Measurements from ENCODE around the gene RGS9BP.
"Not testable (repeated sequence)": the region's sequence is repeated elsewhere in the genome, so short reads cannot be mapped to it uniquely, and the experiment has no call there.

The RGS9BP gene, protein sequence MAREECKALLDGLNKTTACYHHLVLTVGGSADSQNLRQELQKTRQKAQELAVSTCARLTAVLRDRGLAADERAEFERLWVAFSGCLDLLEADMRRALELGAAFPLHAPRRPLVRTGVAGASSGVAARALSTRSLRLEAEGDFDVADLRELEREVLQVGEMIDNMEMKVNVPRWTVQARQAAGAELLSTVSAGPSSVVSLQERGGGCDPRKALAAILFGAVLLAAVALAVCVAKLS

DNA sequence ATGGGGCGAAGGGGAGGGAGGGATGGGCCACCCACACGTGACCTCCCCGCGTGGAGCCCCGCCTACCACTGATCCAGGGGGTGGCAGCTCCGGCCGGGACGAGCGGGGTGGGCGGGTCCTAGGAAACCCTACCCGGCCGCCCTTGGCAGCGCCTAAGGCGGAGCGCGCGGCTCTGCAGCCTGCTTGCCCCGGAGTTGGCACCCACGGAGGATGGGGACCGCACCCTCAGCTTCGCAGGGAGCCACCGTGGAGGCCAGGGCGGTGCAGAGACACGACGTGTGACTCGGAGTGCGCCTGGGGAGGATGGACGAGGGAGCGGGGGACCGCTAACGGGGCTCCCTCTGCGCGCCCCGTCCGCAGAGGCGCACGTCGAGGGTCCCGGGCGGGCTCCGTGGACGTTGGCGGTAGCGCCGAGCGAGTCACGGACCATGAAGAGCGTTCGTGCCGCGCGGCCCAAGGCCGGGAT lies at the start of gene RGS9BP:
Gene RGS9BP (plus strand): TSS at position 129 of the 466 bp plus-strand sequence. CDS start 416 bp downstream, outside the sequence.
- DNase-seq = peak; percentile 13

DNA sequence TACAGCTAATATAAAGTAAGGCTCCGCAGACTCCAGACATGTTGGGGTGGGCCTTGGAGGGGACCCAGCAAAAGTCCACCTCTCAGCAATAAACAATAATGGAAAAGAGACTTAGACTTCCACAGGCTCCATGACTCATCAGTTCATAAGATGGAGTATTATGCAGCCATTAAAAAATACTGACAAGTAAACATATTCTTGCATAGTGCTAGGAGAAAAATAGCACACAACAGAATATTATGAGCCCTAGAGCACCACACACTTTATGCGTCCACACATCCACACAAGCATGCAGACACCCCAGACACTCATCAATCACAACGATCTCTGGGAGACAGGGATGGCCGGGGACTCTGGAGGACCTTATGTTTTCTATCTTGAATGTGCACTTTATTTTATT lies 48.7 kb upstream of the RGS9BP start:
- DNase-seq = no peak

DNA sequence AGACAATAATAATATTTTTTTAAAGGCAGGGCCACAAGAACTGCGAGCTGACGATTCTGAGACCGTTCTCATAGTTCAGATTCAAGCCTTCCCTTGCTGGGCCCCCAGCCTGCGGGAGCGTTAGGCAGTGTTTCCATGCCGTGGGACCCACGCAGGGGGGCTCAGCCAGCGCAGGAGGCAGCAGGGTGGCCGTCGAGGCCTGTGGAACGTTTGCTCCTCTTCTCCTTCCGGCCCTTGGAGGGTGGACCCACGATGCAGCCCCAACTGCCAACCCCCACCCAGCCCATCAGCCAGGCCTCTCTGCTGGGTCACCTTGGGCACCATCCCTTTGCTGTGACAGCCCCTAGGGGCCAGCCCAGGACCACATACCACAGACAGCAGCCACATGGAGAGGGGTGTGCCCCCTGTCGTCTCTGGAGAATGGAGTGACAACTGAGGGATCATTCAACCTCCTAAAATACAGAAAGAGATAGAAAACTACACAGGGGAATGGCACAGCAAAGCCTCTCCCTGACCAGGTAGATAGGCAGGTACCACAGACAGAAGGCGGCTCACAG lies 47.9 kb upstream of the RGS9BP start:
- no peak for DNase-seq

DNA sequence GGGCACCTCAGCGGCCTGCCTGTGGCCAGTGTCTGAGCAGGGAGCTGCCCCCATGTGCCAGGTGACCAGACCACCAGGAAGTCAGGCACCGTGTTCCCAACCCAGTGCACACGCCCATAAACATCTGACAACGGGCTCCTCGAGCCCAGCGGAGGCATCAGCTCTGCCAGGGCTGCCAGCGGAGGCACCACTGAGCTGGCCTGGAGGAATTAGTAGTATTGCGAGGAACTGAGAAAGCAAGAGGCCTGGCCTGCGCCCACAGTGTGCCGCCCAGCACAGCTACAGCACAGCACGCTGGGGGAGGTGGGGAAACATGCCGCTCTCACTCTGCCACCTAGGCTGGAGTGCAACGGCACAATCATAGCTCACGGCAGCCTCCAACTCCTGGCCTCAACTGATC lies 45.3 kb upstream of the RGS9BP start:
- no peak for DNase-seq

DNA sequence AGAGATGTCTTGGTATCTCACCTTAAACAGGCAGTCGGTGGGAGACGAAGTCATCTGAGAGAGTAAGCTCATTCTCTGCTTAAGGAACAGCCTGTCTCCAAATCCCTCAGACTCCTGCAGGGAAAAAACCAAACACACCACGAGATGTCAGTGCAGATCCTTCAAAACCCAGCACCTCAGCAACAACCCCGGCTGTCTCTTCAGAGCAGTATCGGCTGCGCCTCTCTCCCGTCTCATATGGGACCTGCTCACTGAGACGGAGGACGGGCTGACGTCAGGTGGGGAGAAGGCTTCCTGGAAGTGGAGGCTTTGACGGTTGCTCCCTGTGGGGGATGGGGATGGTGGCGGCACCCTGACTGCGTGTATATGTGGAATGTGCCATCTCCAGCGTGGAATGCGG lies 44.3 kb upstream of the RGS9BP start:
- DNase-seq = no peak

DNA sequence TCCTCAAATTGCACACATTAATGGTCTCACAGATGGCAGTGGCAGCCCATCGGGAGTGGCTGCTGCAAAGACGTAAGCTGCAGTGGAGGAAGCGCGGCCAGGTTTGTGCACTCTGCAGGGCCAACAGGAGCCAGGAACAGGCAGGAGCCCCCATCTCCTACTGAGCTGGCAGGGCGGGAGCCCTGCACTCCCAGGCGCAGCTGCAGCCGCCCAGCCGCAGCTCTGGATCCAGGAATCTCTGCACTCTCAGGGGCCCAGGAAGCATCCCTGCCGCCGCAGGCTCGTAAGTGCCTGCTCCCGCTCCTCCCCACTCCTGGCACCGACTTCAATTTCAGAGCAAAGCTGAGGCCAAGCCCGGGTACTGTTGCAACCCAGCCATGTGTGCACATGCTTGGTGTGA lies 38.2 kb upstream of the RGS9BP start:
- DNase-seq = no peak

DNA sequence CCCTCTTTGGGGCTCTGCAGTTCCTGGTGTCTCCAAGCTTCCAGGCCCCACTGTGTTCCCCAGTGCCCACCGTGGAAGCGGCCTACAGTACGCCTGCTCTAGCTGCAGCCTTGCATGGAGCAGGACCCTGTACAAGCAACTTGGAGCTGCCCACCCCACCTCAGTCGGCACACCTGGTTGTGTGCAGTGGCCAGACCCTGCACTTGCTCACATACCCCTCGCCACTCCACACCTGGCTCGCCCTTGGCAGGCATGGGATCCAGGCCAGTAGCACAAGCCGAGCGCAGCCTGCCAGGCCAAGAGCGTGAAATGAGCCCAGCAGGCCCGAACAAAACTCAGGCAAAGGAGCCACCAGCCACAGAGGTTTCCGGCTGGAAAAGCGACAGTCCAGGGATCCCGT lies 37.0 kb upstream of the RGS9BP start:
- DNase-seq = no peak

DNA sequence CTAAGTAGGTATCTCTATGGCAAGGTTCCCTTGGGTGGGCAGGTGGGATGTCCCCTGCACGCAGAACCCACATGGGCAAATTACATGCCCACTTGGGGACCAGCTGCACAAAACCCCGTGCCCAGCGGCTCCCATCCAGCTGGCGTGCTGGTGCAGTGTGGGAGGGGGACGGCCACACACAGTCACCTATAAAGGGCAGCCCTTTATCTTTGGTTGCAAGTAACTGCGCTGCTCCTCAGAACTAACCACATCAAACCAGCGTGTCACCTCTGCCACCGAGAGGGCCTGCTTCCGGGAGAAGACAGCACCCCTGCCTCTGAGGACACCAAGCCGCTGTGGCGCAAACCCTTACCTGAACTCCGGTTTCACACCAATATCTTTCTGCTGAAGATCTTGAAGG lies 32.9 kb upstream of the RGS9BP start:
- no peak for DNase-seq

DNA sequence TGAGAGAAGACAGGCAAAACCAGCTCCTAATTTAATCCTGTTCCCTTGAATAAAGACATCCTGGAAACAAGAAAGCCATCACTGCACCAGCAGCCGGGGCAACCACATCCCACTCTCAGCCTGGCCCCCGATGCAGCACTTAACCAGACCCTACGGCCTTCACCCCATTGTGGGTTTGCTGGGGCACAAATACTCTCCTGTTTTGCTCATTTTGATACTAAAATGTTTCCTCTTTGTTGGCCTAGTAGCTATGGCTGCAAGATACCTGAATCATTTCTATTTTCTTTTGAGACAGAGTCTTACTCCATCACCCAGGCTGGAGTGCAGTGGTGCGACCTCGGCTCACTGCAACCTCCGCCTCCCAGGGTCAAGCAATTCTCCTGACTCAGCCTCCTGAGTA lies 29.1 kb upstream of the RGS9BP start:
- DNase-seq = no peak

DNA sequence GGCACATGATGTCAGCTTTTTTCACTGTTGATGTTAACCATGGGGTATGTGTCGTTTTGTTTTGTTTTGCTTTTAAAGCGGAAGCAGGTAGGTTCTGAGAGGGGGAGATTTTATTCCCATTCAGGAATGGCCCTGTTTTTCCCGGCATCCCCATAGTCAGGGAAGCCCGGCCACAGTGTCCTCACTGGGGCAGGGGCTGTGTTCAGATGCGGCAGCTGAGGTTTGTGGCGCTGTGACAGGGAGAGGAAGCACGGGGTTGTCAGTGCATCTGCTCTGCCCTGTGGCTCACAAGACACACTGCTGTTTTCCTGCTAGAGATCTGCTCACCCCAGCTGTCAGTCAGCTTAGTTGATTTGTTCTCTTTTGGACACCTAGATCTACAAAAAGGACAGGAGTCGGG lies 28.3 kb upstream of the RGS9BP start:
- DNase-seq = no peak

DNA sequence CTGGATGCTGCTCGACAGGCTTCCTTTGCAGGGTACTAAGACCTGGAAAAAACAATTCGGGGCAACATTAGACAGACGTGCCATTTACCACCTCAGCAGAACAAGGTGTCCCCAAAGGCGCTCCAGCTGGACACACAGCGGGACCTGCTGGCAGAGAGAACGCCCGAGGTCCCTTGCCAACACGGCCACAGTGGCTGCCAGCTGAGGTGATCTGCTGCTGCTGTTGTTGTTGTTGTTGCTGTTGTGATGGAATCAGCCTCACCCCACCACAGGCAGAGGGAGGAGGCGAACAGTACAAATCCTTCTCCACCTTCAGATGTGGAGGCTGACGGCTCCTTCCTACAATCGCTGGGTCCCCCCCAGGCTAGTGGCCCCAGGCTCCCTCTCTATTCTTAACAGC lies 25.9 kb upstream of the RGS9BP start:
- no peak for DNase-seq

DNA sequence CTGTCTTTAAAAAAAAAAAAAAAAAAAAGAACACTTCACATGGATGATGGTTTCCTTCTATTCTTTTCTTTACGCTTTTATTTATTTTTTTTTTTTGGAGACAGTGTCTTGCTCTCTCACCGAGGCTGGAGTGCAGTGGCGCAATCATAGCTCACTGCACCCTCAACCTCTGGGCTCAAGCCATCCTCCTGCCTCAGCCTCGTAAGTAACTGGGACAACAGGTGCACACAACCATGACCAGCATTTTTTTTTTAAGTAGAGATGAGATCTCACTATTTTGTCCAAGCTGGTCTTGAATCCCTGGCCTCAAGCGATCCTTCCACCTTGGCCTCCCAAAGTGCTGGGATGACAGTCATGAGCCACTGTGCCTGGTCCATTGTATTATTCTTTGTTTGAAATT lies 25.0 kb upstream of the RGS9BP start:
- DNase-seq = no peak

DNA sequence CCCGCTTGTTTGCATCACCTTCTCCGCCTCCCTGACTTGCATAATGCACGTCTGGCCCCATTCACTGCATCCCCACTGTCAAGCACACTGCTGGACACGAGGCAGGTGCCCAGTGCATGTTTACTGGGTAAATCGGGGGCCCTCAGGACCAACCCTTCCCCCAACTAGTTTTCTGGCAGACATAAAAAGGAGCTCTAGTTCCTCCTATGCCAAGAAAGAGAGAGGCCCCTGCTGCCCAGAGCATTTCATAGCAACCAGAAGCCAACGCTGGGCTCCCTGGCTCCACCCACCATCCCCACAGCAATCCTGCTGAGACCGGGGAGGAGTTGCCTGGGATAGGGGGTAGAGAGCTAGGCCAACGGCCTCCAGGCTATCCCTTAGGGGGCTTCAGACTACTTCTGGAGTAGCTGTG lies 23.9 kb upstream of the RGS9BP start:
- DNase-seq = no peak

DNA sequence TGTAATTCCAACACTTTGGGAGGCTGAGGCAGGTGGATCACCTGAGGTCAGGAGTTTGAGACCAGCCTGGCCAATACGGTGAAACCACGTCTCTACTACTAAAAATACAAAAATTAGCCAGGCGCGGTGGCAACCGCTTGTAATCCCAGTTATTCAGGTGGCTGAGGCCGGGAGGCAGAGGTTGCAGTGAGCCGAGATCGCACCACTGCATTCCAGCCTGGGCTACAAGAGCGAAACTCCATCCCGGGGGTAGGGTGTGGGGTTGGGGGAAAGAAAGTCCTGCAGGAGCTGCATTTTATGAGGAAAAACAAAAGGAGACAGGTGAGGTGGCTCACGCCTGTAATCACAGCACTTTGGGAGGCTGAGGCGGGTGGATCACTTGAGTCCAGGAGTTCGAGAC lies 23.3 kb upstream of the RGS9BP start:
- not testable (repeated sequence) for DNase-seq

DNA sequence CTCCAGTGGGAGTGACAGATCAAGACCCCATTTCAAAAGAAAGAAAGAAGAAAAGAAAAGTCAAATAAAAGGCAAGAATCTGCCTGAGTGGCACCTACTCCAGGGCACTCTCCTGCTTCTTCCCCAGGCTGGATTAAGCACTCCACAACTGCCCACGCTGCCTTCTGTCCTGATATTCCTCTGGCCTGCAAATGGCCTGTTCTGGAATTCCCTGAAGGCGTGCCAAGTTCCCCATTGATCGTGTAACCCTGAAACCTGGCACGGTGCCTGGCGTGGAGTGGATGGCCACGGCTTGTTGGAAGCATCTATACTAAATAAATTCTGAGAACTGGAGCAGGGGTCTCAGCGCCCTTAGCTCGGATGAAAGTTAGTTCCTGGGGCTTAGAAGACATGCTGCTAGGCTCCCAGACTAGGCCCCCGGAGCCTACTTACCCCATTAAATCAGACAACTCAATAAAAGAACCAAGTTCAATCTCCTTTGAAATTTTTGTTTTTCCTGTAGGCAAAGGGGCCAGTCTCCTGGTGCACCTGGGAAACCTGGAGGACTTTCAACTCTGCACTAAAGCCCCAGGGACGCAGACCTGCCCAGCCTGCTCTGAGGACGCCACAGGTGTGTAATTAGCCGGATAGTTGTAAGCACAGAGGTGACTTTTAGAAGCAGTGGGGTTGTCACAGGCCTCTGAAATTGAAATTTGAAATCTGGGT lies 22.6 kb upstream of the RGS9BP start:
- no peak for DNase-seq

DNA sequence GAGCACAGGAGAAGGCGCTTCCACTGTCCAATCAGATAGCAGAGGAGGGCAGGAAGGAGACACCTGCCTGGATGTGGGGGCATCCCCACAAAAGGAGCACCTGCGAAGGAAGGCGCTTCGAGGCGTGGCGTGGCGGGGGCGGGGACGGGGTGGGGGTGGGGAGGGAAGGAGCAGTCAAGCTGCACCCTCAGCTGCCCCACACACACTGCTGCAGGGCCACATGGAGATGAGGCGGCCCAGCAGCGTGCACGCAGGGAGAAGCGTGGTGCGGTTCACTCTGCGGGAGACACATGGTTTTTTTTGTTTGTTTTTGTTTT lies 22.1 kb upstream of the RGS9BP start:
- no peak for DNase-seq

DNA sequence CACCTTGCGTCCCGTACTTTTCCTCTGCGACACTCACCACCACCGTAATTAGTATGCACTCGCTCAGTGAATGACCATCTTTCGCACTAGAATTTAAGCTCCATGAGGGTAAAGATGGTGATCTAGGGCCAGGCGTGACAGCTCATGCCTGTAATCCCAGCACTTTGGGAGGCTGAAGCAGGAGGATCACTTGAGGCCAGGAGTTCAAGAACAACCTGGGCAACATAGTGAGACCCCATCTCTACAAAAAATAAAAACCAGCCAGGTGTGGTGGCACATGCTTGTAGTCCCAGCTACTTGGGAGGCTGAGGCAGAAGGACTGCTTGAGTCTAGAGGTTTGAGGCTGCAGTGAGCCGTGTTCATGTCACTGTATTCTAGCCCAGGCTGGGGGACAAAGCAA lies 19.3 kb upstream of the RGS9BP start:
- not testable (repeated sequence) for DNase-seq

DNA sequence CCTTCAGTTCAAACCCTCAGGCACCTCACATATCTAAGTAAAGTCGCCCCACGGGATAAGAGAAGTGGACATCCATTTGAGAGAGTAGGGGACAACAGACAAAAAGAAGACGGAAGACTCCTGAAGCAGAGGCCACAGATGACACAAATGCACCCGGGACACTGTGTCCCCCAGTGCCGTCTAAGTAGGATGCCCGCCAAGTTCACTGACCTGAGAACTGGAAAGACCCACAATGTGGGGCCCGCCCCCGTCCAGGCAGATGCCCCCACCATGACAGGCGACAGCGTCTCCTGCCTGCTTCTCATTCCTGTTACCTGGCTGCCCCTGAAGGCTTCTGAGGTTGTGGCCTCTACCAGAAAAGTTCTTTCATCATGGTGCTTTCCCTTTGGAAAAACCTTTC lies 17.6 kb upstream of the RGS9BP start:
- no peak for DNase-seq

DNA sequence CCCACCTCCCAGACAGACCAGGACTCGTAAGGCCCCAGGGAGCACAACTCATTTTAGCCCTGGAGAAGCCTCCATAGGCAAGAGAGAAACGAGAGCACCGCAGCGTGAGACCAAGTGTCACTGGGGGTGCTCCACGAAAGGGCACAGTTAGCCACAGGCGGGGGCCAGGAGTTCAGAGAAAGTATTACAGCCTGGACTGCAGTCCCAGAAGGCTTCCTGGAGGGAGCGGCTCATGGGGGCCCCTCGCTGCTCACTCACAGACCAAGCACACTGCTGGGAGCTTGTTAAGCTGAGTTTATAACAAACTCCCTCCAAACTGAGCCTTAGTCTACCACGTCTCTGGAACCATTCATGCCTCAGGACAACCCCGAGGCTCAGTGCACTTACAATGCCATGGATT lies 17.1 kb upstream of the RGS9BP start:
- no peak for DNase-seq

DNA sequence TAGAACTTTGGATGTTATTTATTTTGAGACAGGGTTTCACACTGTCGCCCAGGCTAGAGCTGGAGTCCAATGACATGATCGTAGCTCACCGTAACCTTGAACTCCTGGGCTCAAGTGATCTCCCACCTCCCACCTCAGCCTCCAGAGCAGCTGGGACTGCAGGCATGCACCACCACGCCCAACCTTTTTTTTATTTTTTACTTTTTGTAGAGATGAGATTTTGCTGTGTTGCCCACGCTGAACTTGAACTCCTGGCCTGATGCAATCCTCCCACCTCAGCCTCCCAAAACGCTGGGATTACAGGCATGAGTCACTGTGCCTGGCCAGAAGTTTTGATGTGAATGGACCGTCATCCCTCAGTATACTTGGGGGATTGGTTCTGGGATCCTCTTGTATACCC lies 14.3 kb upstream of the RGS9BP start:
- no peak for DNase-seq

DNA sequence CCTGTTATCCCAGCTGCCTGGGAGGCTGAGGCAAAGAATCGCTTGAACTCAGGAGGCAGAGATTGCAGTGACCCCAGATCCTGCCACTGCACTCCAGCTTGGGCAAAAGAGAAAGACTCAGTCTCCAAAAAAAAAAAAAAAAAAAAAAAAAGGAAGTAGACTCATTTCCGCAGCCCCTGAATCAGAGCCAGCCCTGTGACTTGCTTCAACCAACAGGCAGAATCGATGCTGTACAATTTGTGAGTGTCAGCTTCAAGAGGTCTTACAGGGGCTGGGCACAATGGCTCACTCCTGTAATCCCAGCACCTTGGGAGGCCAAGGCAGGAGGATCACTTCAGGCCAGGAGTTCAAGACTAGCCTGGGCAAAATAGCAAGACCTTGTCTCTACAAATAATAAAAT lies 13.5 kb upstream of the RGS9BP start:
- DNase-seq = no peak

DNA sequence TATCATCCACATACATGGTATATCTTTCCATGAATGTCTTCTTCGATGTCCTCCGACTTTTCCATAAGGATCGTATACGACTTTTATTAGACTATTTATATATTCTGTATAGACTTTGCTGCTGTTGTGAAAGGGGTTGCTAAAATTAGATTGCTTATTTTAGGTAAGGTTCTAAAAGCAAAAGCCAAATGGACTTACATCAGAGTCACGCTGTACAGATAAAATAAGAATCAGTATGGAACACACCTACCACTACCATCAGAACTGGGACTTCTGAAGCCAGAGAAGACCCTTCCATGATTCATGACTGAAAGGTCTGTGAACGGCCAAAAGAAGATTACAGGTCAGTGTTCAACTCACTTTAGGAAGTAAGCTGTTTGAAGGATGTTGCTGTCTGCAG lies 9.6 kb upstream of the RGS9BP start:
- no peak for DNase-seq

DNA sequence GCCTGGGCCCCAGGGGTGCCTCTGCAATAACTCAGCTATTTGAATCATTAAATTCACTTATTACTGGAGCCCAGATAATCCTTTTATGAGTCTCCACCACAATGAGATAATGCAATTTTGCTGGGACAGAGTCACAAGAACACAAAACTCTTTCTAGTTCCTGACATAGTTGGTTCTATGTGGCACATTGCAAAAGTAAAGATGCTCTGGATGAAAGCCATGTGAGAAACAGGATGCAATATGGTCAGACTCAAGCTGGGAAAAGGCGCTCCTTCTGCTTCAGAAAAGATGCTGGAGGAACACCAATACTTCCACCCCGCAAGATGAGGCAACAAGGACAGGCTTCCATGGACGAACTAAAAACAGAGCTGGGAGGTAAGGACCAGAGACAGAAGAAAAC lies 6.3 kb upstream of the RGS9BP start:
- no peak for DNase-seq

DNA sequence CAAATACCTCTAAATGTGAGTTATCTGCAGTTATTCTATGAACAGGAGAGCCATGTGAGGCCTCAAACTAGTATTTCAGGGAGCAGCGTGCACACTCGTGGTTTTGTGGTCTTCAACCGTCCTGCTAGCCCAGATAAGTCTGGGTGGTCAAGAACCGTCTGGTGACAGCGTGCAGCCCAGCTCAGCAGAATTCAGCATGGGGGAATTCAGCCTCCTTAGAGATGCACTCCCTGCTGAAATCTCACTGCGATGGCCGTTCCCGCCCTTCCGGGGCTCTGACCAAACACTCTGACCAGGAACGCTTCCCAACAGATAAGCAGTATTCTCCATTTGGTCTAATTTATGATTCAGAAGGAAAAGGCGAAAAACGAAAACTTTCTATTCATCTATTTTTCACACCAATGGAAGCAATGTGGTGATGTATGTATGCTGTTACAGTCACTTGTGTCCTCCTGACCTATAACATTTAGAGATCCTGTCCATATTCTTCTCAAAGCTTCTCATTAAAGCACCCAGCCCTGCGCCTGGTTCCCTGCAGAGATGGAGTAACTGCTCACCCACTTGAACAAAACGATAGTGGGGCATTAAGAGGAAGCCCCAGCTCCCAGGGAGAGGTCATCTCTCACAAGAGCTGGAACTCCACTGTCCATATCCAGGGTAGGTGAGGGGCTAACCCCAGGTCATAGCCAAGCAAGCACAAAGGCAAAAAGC lies 3.6 kb upstream of the RGS9BP start:
- no peak for DNase-seq
